CD14-positive monocyte (primary cell): ENCODE measurements around the gene PCED1B. TPM values are rescaled to one million over a fixed set of nuclear protein-coding genes. Genes with fewer than 3 reads are reported as not detected.

Source experiments
- DNase-seq, 3 donors: peaks; one replicate each; pipeline ENCODE4 v3.0.0-alpha.2; 2011 to 2022
- H2AFZ ChIP-seq: 2 replicates; pipeline ENCODE4 v1.6.0; 2012; ENCODE audit warnings: mild to moderate bottlenecking, low read depth, low read length, inconsistent platforms; ENCODE audit not compliant: insufficient read depth, poor library complexity, severe bottlenecking
- H3K27ac ChIP-seq, 2 donors: 1 replicate in 1 of 2; 2 replicates in 1 of 2; pipeline ENCODE4 v1.5.1; 2012 to 2013; ENCODE audit warnings: low read length in 2 of 2, control low read depth in 1 of 2, inconsistent platforms in 1 of 2, low read depth in 1 of 2, mild to moderate bottlenecking in 1 of 2
- H3K27me3 ChIP-seq, 2 donors: one replicate each; pipeline versions ENCODE4 v1.6.0 to v1.6.1; 2011 to 2013; ENCODE audit warnings: low read length in 2 of 2; ENCODE audit not compliant: control insufficient read depth in 2 of 2, insufficient read depth in 2 of 2
- H3K36me3 ChIP-seq, 2 donors: replicated peaks in 1 of 2; 1 replicate in 1 of 2; 2 replicates in 1 of 2; pipeline versions ENCODE4 v1.5.1 to v1.6.1; 2012 to 2013; ENCODE audit warnings: low read length in 2 of 2, control low read depth in 1 of 2, inconsistent platforms in 1 of 2, mild to moderate bottlenecking in 1 of 2; ENCODE audit not compliant: insufficient read depth in 2 of 2, control insufficient read depth in 1 of 2
- H3K4me1 ChIP-seq, 2 donors: 1 replicate in 1 of 2; 2 replicates in 1 of 2; pipeline versions ENCODE4 v1.5.1 to v1.6.1; 2012 to 2013; ENCODE audit warnings: low read length in 2 of 2, control low read depth in 1 of 2, inconsistent platforms in 1 of 2, mild to moderate bottlenecking in 1 of 2, moderate library complexity in 1 of 2; ENCODE audit not compliant: insufficient read depth in 2 of 2, control insufficient read depth in 1 of 2
- H3K4me2 ChIP-seq: replicated peaks from 2 replicates; pipeline ENCODE3; 2012; ENCODE audit warnings: low read length, moderate library complexity, mild to moderate bottlenecking; ENCODE audit not compliant: poor library complexity, severe bottlenecking; ENCODE audit errors: extremely low read depth
- H3K4me3 ChIP-seq, 3 experiments: fragments of 200-600 bp in 1 of 3; sonication (generic) in 1 of 3; replicated peaks in 1 of 3; 1 replicate in 2 of 3; 2 replicates in 1 of 3; pipeline ENCODE4 v1.5.1; 2011 to 2013; ENCODE audit warnings: low read length in 3 of 3, mild to moderate bottlenecking in 3 of 3, control low read depth in 2 of 3, low read depth in 2 of 3, inconsistent platforms in 1 of 3, moderate library complexity in 1 of 3
- H3K79me2 ChIP-seq: 2 replicates; pipeline ENCODE4 v1.6.0; 2012; ENCODE audit warnings: mild to moderate bottlenecking, control low read depth, inconsistent platforms, low read length, moderate library complexity; ENCODE audit not compliant: insufficient read depth
- H3K9ac ChIP-seq: 2 replicates; pipeline ENCODE4 v1.6.0; 2017; ENCODE audit warnings: low read length, mild to moderate bottlenecking; ENCODE audit not compliant: insufficient read depth, poor library complexity, severe bottlenecking
- H3K9me3 ChIP-seq, 2 donors: replicated peaks in 1 of 2; 1 replicate in 1 of 2; 2 replicates in 1 of 2; pipeline versions ENCODE4 v1.5.1 to v1.6.1; 2012 to 2013; ENCODE audit warnings: low read length in 2 of 2, control low read depth in 1 of 2; ENCODE audit not compliant: control insufficient read depth in 1 of 2, insufficient read depth in 1 of 2
- H4K20me1 ChIP-seq: 2 replicates; pipeline ENCODE4 v1.6.0; 2012; ENCODE audit warnings: mild to moderate bottlenecking, low read length, control low read depth, moderate library complexity; ENCODE audit not compliant: insufficient read depth
- H3K27ac Mint-ChIP-seq, 7 donors: one replicate each; pipeline ENCODE4 v1.8.0; 2020; ENCODE audit warnings: mild to moderate bottlenecking in 7 of 7, mixed read lengths in 7 of 7, moderate library complexity in 6 of 7, inconsistent platforms in 2 of 7
- H3K27me3 Mint-ChIP-seq, 3 donors: one replicate each; pipeline ENCODE4 v1.8.0; 2021 to 2022; ENCODE audit warnings: low read depth in 3 of 3, mild to moderate bottlenecking in 3 of 3, mixed read lengths in 3 of 3, moderate library complexity in 3 of 3, inconsistent platforms in 1 of 3
- H3K36me3 Mint-ChIP-seq, 2 donors: one replicate each; pipeline ENCODE4 v1.8.0; 2020; ENCODE audit warnings: mixed read lengths in 2 of 2, inconsistent platforms in 1 of 2, mild to moderate bottlenecking in 1 of 2
- H3K4me1 Mint-ChIP-seq: one replicate; pipeline ENCODE4 v1.8.0; 2020; ENCODE audit warnings: mild to moderate bottlenecking, mixed read lengths
- H3K4me3 Mint-ChIP-seq, 2 donors: one replicate each; pipeline ENCODE4 v1.8.0; 2020; ENCODE audit warnings: mild to moderate bottlenecking in 2 of 2, mixed read lengths in 2 of 2, moderate library complexity in 1 of 2
- H3K9me3 Mint-ChIP-seq, 7 donors: one replicate each; pipeline ENCODE4 v1.8.0; 2020 to 2022; ENCODE audit warnings: mixed read lengths in 7 of 7, mild to moderate bottlenecking in 6 of 7, moderate library complexity in 6 of 7, inconsistent platforms in 2 of 7
- WGBS: methylation state at CpG from one replicate; pipeline ENCODE4 v1.1.5; 2013; ENCODE audit warnings: missing lambda C conversion rate; ENCODE audit not compliant: insufficient coverage; 5-methylcytosine and 5-hydroxymethylcytosine counted together
- intact Hi-C, 2 donors: fragments of 100-400 bp; cut with micrococcal nuclease; formaldehyde crosslinking; loops; one replicate each; pipeline versions ENCODE4 v1.15.0 to v1.15.1; 2023
- polyA plus RNA-seq, 3 donors: library from polyadenylated mRNA; depleted of rRNA in 1 of 3; unstranded in 2 of 3; stranded (reverse) in 1 of 3; fragments of 300-500 nt in 2 of 3; fragments of >200 nt in 1 of 3; fragmentation: Illumina TruSeq in 2 of 3; gene quantifications; 1 replicate in 2 of 3; 2 replicates in 1 of 3; pipeline ENCODE4 v1.2.3, GENCODE V29; 2012 to 2021
- TF ChIP-seq, protein P1 (sequence below): fragments of 200-600 bp; IDR thresholded peaks from one replicate; pipeline ENCODE4 v1.8.0; 2022; ENCODE audit warnings: antibody characterized with exemption, mild to moderate bottlenecking

Gene PCED1B
- polyA plus RNA-seq, 3 donors = 0.10 to 0.65 TPM; not detected in 1

- Histone ChIP-seq H3K4me1 (no peaks in the 10 kb centered on the region), H3K9ac (no peak overlapping the region), H3K36me3 (no peaks in the 10 kb centered on the region), H3K4me3 (no peak overlapping the region), H3K27ac (no peak overlapping the region), H3K4me2 (no peak overlapping the region), H3K79me2 (no peaks in the 10 kb centered on the region), H3K9me3 (no peaks in the 10 kb centered on the region), H3K27me3 (no peaks in the 10 kb centered on the region), H4K20me1 (no peaks in the 10 kb centered on the region), H2AFZ (no peak overlapping the region)
- DNase-seq = no peak
- TF ChIP-seq, protein P1, sequence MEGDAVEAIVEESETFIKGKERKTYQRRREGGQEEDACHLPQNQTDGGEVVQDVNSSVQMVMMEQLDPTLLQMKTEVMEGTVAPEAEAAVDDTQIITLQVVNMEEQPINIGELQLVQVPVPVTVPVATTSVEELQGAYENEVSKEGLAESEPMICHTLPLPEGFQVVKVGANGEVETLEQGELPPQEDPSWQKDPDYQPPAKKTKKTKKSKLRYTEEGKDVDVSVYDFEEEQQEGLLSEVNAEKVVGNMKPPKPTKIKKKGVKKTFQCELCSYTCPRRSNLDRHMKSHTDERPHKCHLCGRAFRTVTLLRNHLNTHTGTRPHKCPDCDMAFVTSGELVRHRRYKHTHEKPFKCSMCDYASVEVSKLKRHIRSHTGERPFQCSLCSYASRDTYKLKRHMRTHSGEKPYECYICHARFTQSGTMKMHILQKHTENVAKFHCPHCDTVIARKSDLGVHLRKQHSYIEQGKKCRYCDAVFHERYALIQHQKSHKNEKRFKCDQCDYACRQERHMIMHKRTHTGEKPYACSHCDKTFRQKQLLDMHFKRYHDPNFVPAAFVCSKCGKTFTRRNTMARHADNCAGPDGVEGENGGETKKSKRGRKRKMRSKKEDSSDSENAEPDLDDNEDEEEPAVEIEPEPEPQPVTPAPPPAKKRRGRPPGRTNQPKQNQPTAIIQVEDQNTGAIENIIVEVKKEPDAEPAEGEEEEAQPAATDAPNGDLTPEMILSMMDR = no peak
- peaks cover 0 to 2% (median 0%) of the 10 kb centered on the region in 3 donors for H3K27me3 Mint-ChIP-seq
- peaks cover 13% of the 10 kb centered on the region for H3K4me1 Mint-ChIP-seq
- H3K27ac Mint-ChIP-seq = no peak overlapping the region
- H3K9me3 Mint-ChIP-seq = no peaks in the 10 kb centered on the region
- intact Hi-C loops = no loop called here
- no peak overlapping the region for H3K4me3 Mint-ChIP-seq
- peaks cover 0 to 3% of the 10 kb centered on the region in 2 donors for H3K36me3 Mint-ChIP-seq
- WGBS = 96% methylated on average over 2 of the region's 3 CpGs
Measured at GRCh38 chr12:47107446-47107845, 28.0 kb downstream of the PCED1B start.

GRCh38 chr12:47107926-47108325 is 28.5 kb downstream of the PCED1B start:
- Histone ChIP-seq H3K79me2 (no peaks in the 10 kb centered on the region), H3K9me3 (no peaks in the 10 kb centered on the region), H3K4me3 (no peak overlapping the region), H3K4me1 (no peaks in the 10 kb centered on the region), H2AFZ (no peak overlapping the region), H3K9ac (no peak overlapping the region), H3K27ac (no peak overlapping the region), H3K4me2 (no peak overlapping the region), H4K20me1 (no peaks in the 10 kb centered on the region), H3K36me3 (no peaks in the 10 kb centered on the region), H3K27me3 (no peaks in the 10 kb centered on the region)
- Mint-ChIP-seq H3K4me1 (peaks cover 13% of the 10 kb centered on the region), H3K36me3 (peaks cover 0 to 3% of the 10 kb centered on the region in 2 donors), H3K27ac (no peak overlapping the region), H3K27me3 (peaks cover 0 to 2% (median 0%) of the 10 kb centered on the region in 3 donors), H3K9me3 (no peaks in the 10 kb centered on the region), H3K4me3 (no peak overlapping the region)
- DNase-seq = no peak
- TF ChIP-seq, protein P1 = no peak
- intact Hi-C loops = no loop called here
